Brain microvascular endothelial cell (primary cell): ENCODE results near the gene SUCNR1.
"Not testable (repeated sequence)": the region's sequence is repeated elsewhere in the genome, so short reads cannot be mapped to it uniquely, and the experiment has no call there.

Experiments
- DNase-seq: peaks from one replicate; pipeline ENCODE4 v3.0.0-alpha.2; 2020
- H3K27ac ChIP-seq: fragments of 250-450 bp; sonication (Bioruptor Pico); 2 replicates; pipeline ENCODE4 v1.5.1; 2020; ENCODE audit warnings: mild to moderate bottlenecking, moderate library complexity
- H3K27me3 ChIP-seq: fragments of 250-450 bp; sonication (Bioruptor Pico); replicated peaks from 2 replicates; pipeline ENCODE4 v1.5.1; 2020; ENCODE audit warnings: mild to moderate bottlenecking
- H3K36me3 ChIP-seq: fragments of 250-450 bp; sonication (Bioruptor Pico); replicated peaks from 2 replicates; pipeline ENCODE4 v1.5.1; 2020; ENCODE audit warnings: mild to moderate bottlenecking
- H3K4me3 ChIP-seq: 2 replicates; pipeline ENCODE4 v1.5.1; 2011; ENCODE audit warnings: low read depth, mild to moderate bottlenecking, control low read depth, low read length, moderate library complexity
- in situ Hi-C: cut with HindIII; loops from 2 replicates; pipeline ENCODE4 v1.10.0; 2017; ENCODE audit warnings: low sequenced_read_pairs, low pct_ligation_motif_present
- TF ChIP-seq, protein P1 (sequence below): IDR thresholded peaks from 2 replicates; pipeline ENCODE4 v1.5.1; 2011; ENCODE audit warnings: low read depth, mild to moderate bottlenecking, moderate library complexity, low read length, control low read depth, inconsistent platforms; ENCODE audit errors: missing control alignments

Gene SUCNR1

DNA sequence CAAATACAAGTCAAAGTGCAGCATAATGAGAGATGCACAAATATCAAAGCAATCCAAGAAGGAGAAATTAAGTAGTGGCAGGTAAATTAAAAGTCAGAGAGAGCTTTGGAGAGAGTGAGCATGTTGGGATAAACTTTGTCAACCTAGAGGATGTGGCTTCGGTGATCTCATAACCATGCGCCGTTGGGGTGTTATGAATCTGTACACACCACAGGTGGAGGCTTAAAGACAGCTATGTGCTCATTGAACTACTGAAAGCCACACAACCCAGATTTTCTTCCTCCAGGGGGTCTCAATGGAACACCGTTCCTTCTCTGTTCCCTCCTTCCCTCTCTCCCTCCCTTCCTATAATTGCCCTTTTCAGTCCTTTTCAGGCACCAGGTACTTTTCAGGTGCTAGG, 52.0 kb downstream of the SUCNR1 start:
- Histone ChIP-seq H3K36me3 (no peaks in the 10 kb centered on the region), H3K27me3 (no peaks in the 10 kb centered on the region), H3K27ac (peak overlapping the region; percentile 24), H3K4me3 (no peak overlapping the region)
- in situ Hi-C loops = no loop called here
- TF ChIP-seq, protein P1, sequence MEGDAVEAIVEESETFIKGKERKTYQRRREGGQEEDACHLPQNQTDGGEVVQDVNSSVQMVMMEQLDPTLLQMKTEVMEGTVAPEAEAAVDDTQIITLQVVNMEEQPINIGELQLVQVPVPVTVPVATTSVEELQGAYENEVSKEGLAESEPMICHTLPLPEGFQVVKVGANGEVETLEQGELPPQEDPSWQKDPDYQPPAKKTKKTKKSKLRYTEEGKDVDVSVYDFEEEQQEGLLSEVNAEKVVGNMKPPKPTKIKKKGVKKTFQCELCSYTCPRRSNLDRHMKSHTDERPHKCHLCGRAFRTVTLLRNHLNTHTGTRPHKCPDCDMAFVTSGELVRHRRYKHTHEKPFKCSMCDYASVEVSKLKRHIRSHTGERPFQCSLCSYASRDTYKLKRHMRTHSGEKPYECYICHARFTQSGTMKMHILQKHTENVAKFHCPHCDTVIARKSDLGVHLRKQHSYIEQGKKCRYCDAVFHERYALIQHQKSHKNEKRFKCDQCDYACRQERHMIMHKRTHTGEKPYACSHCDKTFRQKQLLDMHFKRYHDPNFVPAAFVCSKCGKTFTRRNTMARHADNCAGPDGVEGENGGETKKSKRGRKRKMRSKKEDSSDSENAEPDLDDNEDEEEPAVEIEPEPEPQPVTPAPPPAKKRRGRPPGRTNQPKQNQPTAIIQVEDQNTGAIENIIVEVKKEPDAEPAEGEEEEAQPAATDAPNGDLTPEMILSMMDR = no peak
- peak; percentile 33 for DNase-seq

DNA sequence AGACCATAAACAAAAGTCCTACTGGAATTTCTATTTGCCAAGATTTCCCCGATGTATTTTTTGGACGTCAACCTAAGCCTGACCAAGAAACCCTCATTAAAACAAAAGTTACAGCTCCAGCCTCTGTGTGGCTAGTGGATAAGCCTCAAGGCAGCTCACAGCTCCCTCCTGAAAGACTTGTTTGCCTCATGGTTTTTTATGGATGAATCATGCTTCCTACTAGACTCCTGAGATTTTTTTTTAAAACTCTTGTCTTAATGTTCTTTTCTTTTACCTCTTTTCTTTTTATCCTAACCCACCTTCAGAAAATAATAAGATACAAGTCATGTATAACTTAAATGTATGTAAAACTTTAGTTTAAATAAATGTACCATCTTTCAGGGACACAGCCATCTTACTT, 52.4 kb downstream of the SUCNR1 start:
- in situ Hi-C loops = no loop called here
- DNase-seq = peak; percentile 71
- Histone ChIP-seq H3K27me3 (no peaks in the 10 kb centered on the region), H3K4me3 (no peak overlapping the region), H3K27ac (peak overlapping the region; percentile 24), H3K36me3 (no peaks in the 10 kb centered on the region)
- TF ChIP-seq, protein P1 = no peak

DNA sequence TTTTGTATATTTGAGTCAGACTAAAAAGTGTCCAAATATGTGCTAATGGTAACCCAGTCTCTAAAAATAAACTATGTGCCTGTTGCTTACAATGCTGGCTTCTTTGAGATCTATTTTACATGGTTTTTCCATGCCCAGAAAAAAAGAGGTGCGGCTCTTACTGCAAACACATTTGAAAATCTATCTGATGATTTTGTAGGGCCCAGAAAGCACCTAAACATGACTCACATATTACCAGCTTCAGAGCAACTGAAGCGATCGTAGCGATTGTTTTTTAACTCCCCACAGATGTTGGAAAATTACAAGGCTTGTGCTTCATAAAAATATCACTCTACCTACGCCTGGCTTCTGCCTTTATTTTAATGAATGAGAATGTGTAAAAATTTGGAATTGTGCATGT, 53.5 kb downstream of the SUCNR1 start:
- H3K27ac ChIP-seq = peak overlapping the region; percentile 24
- DNase-seq = peak; percentile 63
- H3K36me3 ChIP-seq = no peaks in the 10 kb centered on the region
- TF ChIP-seq, protein P1 = no peak
- H3K27me3 ChIP-seq = no peaks in the 10 kb centered on the region
- H3K4me3 ChIP-seq = no peak overlapping the region
- in situ Hi-C loops = no loop called here

DNA sequence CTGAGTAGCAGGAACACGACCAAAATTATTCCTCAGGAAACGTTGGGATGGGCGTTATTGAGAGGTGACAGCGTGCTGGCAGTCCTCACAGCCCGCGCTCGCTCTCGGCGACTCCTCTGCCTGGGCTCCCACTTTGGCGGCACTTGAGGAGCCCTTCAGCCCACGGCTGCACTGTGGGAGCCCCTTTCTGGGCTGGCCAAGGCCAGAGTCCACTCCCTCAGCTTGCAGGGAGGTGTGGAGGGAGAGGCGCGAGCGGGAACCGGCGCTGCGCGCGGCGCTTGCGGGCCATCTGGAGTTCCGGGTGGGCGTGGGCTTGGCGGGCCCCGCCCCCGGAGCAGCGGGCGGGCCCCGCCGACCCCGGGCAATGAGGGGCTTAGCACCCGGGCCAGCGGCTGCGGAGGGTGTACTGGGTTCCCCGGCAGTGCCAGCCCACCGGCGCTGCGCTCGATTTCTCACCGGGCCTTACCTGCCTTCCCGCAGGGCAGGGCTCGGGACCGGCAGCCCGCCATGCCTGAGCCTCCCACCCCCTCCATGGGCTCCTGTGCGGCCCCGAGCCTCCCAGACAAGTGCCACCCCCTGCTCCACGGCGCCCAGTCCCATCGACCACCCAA, 54.6 kb downstream of the SUCNR1 start:
- in situ Hi-C loops, H3K4me3 ChIP-seq, DNase-seq, H3K36me3 ChIP-seq, H3K27ac ChIP-seq, H3K27me3 ChIP-seq: not testable (repeated sequence)

- DNase-seq = peak; percentile 20
- peak overlapping the region; percentile 51 for H3K27ac ChIP-seq
- in situ Hi-C loops = no loop called here
These were observed 57.7 kb downstream of the SUCNR1 start for GRCh38 chr3:151931171-151931570.

GRCh38 chr3:151933234-151933853, 59.9 kb downstream of the SUCNR1 start:
- DNase-seq = no peak
- Histone ChIP-seq H3K27ac (no peak overlapping the region), H3K4me3 (no peak overlapping the region), H3K27me3 (no peaks in the 10 kb centered on the region), H3K36me3 (no peaks in the 10 kb centered on the region)
- in situ Hi-C loops = no loop called here
- TF ChIP-seq, protein P1 = no peak

More at GRCh38 chr3:151931171-151931570, 57.7 kb downstream of the SUCNR1 start:
- Histone ChIP-seq H3K36me3 (no peaks in the 10 kb centered on the region), H3K27me3 (no peaks in the 10 kb centered on the region), H3K4me3 (no peak overlapping the region)
- TF ChIP-seq, protein P1 = no peak
